DMS 273 treated with DMSO at 0.1 percent for 48 hours (cell line): ENCODE data around the gene MGMT.

ENCODE experiments used
- DNase-seq: peaks from one replicate; lab custom pipeline; 2025; lab: John Stamatoyannopoulos, UW

The MGMT gene

GRCh38 chr10:129593953-129594352 is 126.9 kb downstream of the MGMT start:
- DNase-seq = no peak

- DNase-seq = no peak
Observed at GRCh38 chr10:129594811-129595210, 127.8 kb downstream of the MGMT start.

- no peak for DNase-seq
Observed at GRCh38 chr10:129598413-129598812, 131.4 kb downstream of the MGMT start.

- no peak for DNase-seq
Observed at GRCh38 chr10:129599160-129599559, 132.1 kb downstream of the MGMT start.

- DNase-seq = no peak
Observed at GRCh38 chr10:129601737-129602136, 134.7 kb downstream of the MGMT start.

- no peak for DNase-seq
Observed at GRCh38 chr10:129602938-129603535, 136.0 kb downstream of the MGMT start.

GRCh38 chr10:129604333-129605032 is 137.4 kb downstream of the MGMT start:
- no peak for DNase-seq

GRCh38 chr10:129605266-129605985 is 138.4 kb downstream of the MGMT start:
- no peak for DNase-seq

GRCh38 chr10:129605986-129606518 is 139.0 kb downstream of the MGMT start:
- no peak for DNase-seq

GRCh38 chr10:129607607-129608109 is 140.6 kb downstream of the MGMT start:
- DNase-seq = no peak

GRCh38 chr10:129608653-129609052 is 141.6 kb downstream of the MGMT start:
- DNase-seq = no peak

- DNase-seq = no peak
Observed at GRCh38 chr10:129609551-129609950, 142.5 kb downstream of the MGMT start.

GRCh38 chr10:129612481-129613109 is 145.6 kb downstream of the MGMT start:
- no peak for DNase-seq

GRCh38 chr10:129613377-129613980 is 146.4 kb downstream of the MGMT start:
- DNase-seq = no peak

- no peak for DNase-seq
Observed at GRCh38 chr10:129614341-129614740, 147.3 kb downstream of the MGMT start.

GRCh38 chr10:129615381-129615780 is 148.3 kb downstream of the MGMT start:
- DNase-seq = no peak

- DNase-seq = no peak
Observed at GRCh38 chr10:129615921-129616525, 149.0 kb downstream of the MGMT start.

GRCh38 chr10:129617768-129618167 is 150.7 kb downstream of the MGMT start:
- no peak for DNase-seq

- no peak for DNase-seq
Observed at GRCh38 chr10:129621062-129621461, 154.0 kb downstream of the MGMT start.

- no peak for DNase-seq
Observed at GRCh38 chr10:129621693-129622092, 154.7 kb downstream of the MGMT start.

GRCh38 chr10:129622291-129622690 is 155.2 kb downstream of the MGMT start:
- DNase-seq = no peak
